ENCODE measurements around the gene FLNB.

FLNB gene

GRCh38 chr3:58008141-58009025 is at the start of gene FLNB:
Gene FLNB, plus strand, starts transcription at chr3:58008422. Its CDS starts 143 bp downstream, at chr3:58008565.
- peak; percentile 76 for DNase-seq

GRCh38 chr3:57958642-57959422 is 49.4 kb upstream of the FLNB start:
- no peak for DNase-seq

- peak; percentile 31 for DNase-seq
Observed at GRCh38 chr3:57959423-57960173, 48.6 kb upstream of the FLNB start.

GRCh38 chr3:57960174-57960505 is 48.1 kb upstream of the FLNB start:
- DNase-seq: no peak

GRCh38 chr3:57961177-57961827 is 46.9 kb upstream of the FLNB start:
- no peak for DNase-seq

- DNase-seq: no peak
Observed at GRCh38 chr3:57961828-57962447, 46.3 kb upstream of the FLNB start.

- DNase-seq: no peak
Observed at GRCh38 chr3:57962448-57962834, 45.8 kb upstream of the FLNB start.

- no peak for DNase-seq
Observed at GRCh38 chr3:57963811-57964346, 44.3 kb upstream of the FLNB start.

- DNase-seq: no peak
Observed at GRCh38 chr3:57966829-57967228, 41.4 kb upstream of the FLNB start.

GRCh38 chr3:57967590-57967989 is 40.6 kb upstream of the FLNB start:
- DNase-seq: no peak

GRCh38 chr3:57968501-57968900 is 39.7 kb upstream of the FLNB start:
- no peak for DNase-seq

GRCh38 chr3:57971975-57972374 is 36.2 kb upstream of the FLNB start:
- no peak for DNase-seq

- no peak for DNase-seq
Observed at GRCh38 chr3:57972531-57973111, 35.6 kb upstream of the FLNB start.

GRCh38 chr3:57973715-57974477 is 34.3 kb upstream of the FLNB start:
- DNase-seq: no peak

- DNase-seq: no peak
Observed at GRCh38 chr3:57974796-57975388, 33.3 kb upstream of the FLNB start.

- no peak for DNase-seq
Observed at GRCh38 chr3:57977818-57978235, 30.4 kb upstream of the FLNB start.

GRCh38 chr3:57978316-57978715 is 29.9 kb upstream of the FLNB start:
- DNase-seq: no peak

GRCh38 chr3:57980416-57980815 is 27.8 kb upstream of the FLNB start:
- no peak for DNase-seq

GRCh38 chr3:57981483-57982087 is 26.6 kb upstream of the FLNB start:
- no peak for DNase-seq
